Spleen (tissue), 11 donors: ENCODE results near the gene ACP2. TPM values are rescaled to one million over a fixed set of nuclear protein-coding genes. Genes with fewer than 3 reads are reported as not detected.

Experiments
- DNase-seq: peaks from one replicate; pipeline ENCODE4 v3.0.0-alpha.2; 2020
- H3K27ac ChIP-seq, 8 donors: fragments of 200-600 bp; sonication (generic) in 7 of 8; 1 replicate in 4 of 8; 2 replicates in 4 of 8; pipeline versions ENCODE4 v1.5.0 to v1.8.0; 2016 to 2021; ENCODE audit warnings: inconsistent platforms in 4 of 8, mild to moderate bottlenecking in 4 of 8, moderate library complexity in 1 of 8
- H3K27me3 ChIP-seq, 7 donors: fragments of 200-600 bp; sonication (generic) in 6 of 7; replicated peaks in 1 of 7; 1 replicate in 4 of 7; 2 replicates in 3 of 7; pipeline versions ENCODE4 v1.5.0 to v1.8.0; 2016 to 2021; ENCODE audit warnings: inconsistent platforms in 3 of 7, mild to moderate bottlenecking in 1 of 7
- H3K36me3 ChIP-seq, 6 donors: fragments of 200-600 bp; sonication (generic) in 5 of 6; 1 replicate in 4 of 6; 2 replicates in 2 of 6; pipeline versions ENCODE4 v1.5.0 to v1.8.0; 2016 to 2021; ENCODE audit warnings: inconsistent platforms in 2 of 6
- H3K4me1 ChIP-seq, 6 donors: fragments of 200-600 bp; sonication (generic) in 5 of 6; 1 replicate in 3 of 6; 2 replicates in 3 of 6; pipeline versions ENCODE4 v1.5.0 to v1.8.0; 2016 to 2021; ENCODE audit warnings: inconsistent platforms in 3 of 6
- H3K4me3 ChIP-seq, 8 donors: fragments of 200-600 bp; sonication (generic) in 7 of 8; 1 replicate in 4 of 8; 2 replicates in 4 of 8; pipeline versions ENCODE4 v1.5.0 to v1.8.0; 2016 to 2021; ENCODE audit warnings: inconsistent platforms in 4 of 8, mild to moderate bottlenecking in 4 of 8, moderate library complexity in 2 of 8
- H3K9me3 ChIP-seq, 8 donors: fragments of 200-600 bp; sonication (generic) in 7 of 8; 1 replicate in 4 of 8; 2 replicates in 4 of 8; pipeline versions ENCODE4 v1.5.0 to v1.8.0; 2016 to 2021; ENCODE audit warnings: inconsistent platforms in 4 of 8
- CTCF ChIP-seq, 11 experiments: fragments of 200-600 bp in 7 of 11; fragments of 450-650 bp in 4 of 11; sonication (generic) in 4 of 11; IDR thresholded peaks in 8 of 11; conservative IDR thresholded peaks in 3 of 11; 1 replicate in 7 of 11; 2 replicates in 4 of 11; pipeline versions ENCODE4 v1.4.0 to v1.8.0; 2016 to 2021; ENCODE audit warnings: antibody characterized with exemption in 11 of 11, inconsistent platforms in 4 of 11, mild to moderate bottlenecking in 1 of 11
- POLR2A ChIP-seq, 3 donors: fragments of 450-650 bp; IDR thresholded peaks; one replicate each; pipeline ENCODE4 v1.5.1; 2017; ENCODE audit warnings: antibody characterized with exemption in 3 of 3, mild to moderate bottlenecking in 1 of 3
- POLR2AphosphoS5 ChIP-seq, 3 donors: sonication (generic); formaldehyde crosslinking; IDR thresholded peaks; one replicate each; pipeline ENCODE4 v1.5.1; 2017; ENCODE audit warnings: antibody characterized with exemption in 3 of 3
- WGBS, 5 donors: extraction: QIAGEN DNeasy Blood & Tissue Kit in 3 of 5; methylation state at CpG; one replicate each; pipeline versions ENCODE4 v1.1.5 to v1.1.7; 2013 to 2018; 5-methylcytosine and 5-hydroxymethylcytosine counted together
- intact Hi-C: fragments of 100-400 bp; cut with DNase I; formaldehyde crosslinking; loops from one replicate; pipeline ENCODE4 v1.15.0; 2023; ENCODE audit warnings: low total_unique reads
- polyA plus RNA-seq, 3 donors: library from polyadenylated mRNA; stranded (reverse); fragments of 200-250 nt; gene quantifications; one replicate each; pipeline ENCODE4 v1.2.1, GENCODE V29; 2013
- total RNA-seq, 7 donors: library from RNA; depleted of rRNA in 3 of 7; stranded (reverse); fragments of >200 nt in 3 of 7; fragmentation: NEBNext Ultra II Directional in 4 of 7; extraction: Animal tissue kit (Norgen Biotek cat#: 25700) in 4 of 7; gene quantifications; one replicate each; pipeline versions ENCODE4 v1.1.0 to v1.2.1, GENCODE V29; 2016 to 2021
- donor health status: healthy with polysubstance abuse.
- donor health status: DM: no; HTN: no; CAD: no; lungs with moderate emphysema.
- donor health status: DM: no; HTN: no; CAD: no.
- donor health status: Bipolar disorder and iron deficiency.
- donor health status: healthy.
- donor health status: DM: no; HTN: no; CAD: no.
- donor health status: DM: yes; HTN: yes; CAD: no.

The ACP2 gene
- total and polyA plus RNA-seq, 10 donors, result 18.9 to 113 (median 52.4) TPM

GRCh38 chr11:47267876-47268275, 19.3 kb upstream of the ACP2 start:
- intact Hi-C loops, result no loop called here
- peaks cover 30 to 74% (median 59%) of the 10 kb centered on the region in 6 donors for H3K4me1 ChIP-seq
- no peak overlapping the region for H3K4me3 ChIP-seq

GRCh38 chr11:47264521-47264920, 15.9 kb upstream of the ACP2 start:
- TF ChIP-seq CTCF (IDR thresholded peaks at IDR 0.05 in 8 of 11, conservative IDR thresholded peaks at IDR 0.05 in 3 of 11) (no peak), POLR2A (IDR thresholded peaks at IDR 0.05) (no peak), POLR2AphosphoS5 (IDR thresholded peaks at IDR 0.05) (no peak)
- WGBS, 5 donors, result 87 to 92% (median 89%) methylated on average over 4 of the region's 4 CpGs
- intact Hi-C loops, result no loop called here
- DNase-seq, result no peak
- Histone ChIP-seq H3K27ac (peak overlapping the region in 2 of 8 donors; percentile 33 to 50), H3K27me3 (no peaks in the 10 kb centered on the region), H3K9me3 (no peaks in the 10 kb centered on the region), H3K4me3 (no peak overlapping the region), H3K4me1 (peaks cover 12 to 58% (median 35%) of the 10 kb centered on the region in 6 donors), H3K36me3 (peaks cover 0 to 22% (median 0%) of the 10 kb centered on the region in 6 donors)

More at GRCh38 chr11:47267876-47268275, 19.3 kb upstream of the ACP2 start:
- TF ChIP-seq CTCF (IDR thresholded peaks at IDR 0.05 in 8 of 11, conservative IDR thresholded peaks at IDR 0.05 in 3 of 11), result no peak
- TF ChIP-seq POLR2AphosphoS5 (IDR thresholded peaks at IDR 0.05), result no peak
- no peak for TF ChIP-seq POLR2A (IDR thresholded peaks at IDR 0.05)
- Histone ChIP-seq H3K36me3 (peaks cover 0 to 5% (median 0%) of the 10 kb centered on the region in 6 donors), H3K27ac (peak overlapping the region in 6 of 8 donors; percentile 96 to 99 (median 98)), H3K27me3 (no peaks in the 10 kb centered on the region), H3K9me3 (no peaks in the 10 kb centered on the region)
- DNase-seq, result no peak
- WGBS, 5 donors, result 59 to 73% (median 67%) methylated on average over 6 of the region's 6 CpGs

GRCh38 chr11:47264119-47264518, 15.5 kb upstream of the ACP2 start:
- Histone ChIP-seq H3K27ac (no peak overlapping the region), H3K4me1 (peaks cover 12 to 61% (median 34%) of the 10 kb centered on the region in 6 donors), H3K9me3 (no peaks in the 10 kb centered on the region), H3K27me3 (no peaks in the 10 kb centered on the region), H3K4me3 (no peak overlapping the region), H3K36me3 (peaks cover 0 to 22% (median 0%) of the 10 kb centered on the region in 6 donors)
- peak; percentile 17 for DNase-seq
- intact Hi-C loops, result no loop called here
- TF ChIP-seq CTCF (IDR thresholded peaks at IDR 0.05 in 8 of 11, conservative IDR thresholded peaks at IDR 0.05 in 3 of 11), result no peak
- no peak for TF ChIP-seq POLR2A (IDR thresholded peaks at IDR 0.05)
- no peak for TF ChIP-seq POLR2AphosphoS5 (IDR thresholded peaks at IDR 0.05)
- WGBS, 5 donors, result 88 to 97% (median 92%) methylated on average over 6 of the region's 6 CpGs

- intact Hi-C loops, result no loop called here
- Histone ChIP-seq H3K27me3 (no peaks in the 10 kb centered on the region), H3K9me3 (no peaks in the 10 kb centered on the region), H3K4me1 (peaks cover 0 to 64% (median 30%) of the 10 kb centered on the region in 6 donors), H3K27ac (no peak overlapping the region), H3K36me3 (peaks cover 0 to 22% (median 0%) of the 10 kb centered on the region in 6 donors), H3K4me3 (no peak overlapping the region)
- WGBS, 5 donors, result 67 to 87% (median 80%) methylated on average over 13 to 22 of the region's 22 CpGs
- TF ChIP-seq CTCF (IDR thresholded peaks at IDR 0.05 in 8 of 11, conservative IDR thresholded peaks at IDR 0.05 in 3 of 11) (no peak), POLR2A (IDR thresholded peaks at IDR 0.05) (no peak), POLR2AphosphoS5 (IDR thresholded peaks at IDR 0.05) (no peak)
- DNase-seq, result peak; percentile 68
Observed at GRCh38 chr11:47261291-47261800, 12.7 kb upstream of the ACP2 start.
